CD4-positive, alpha-beta T cell treated with Interleukin-17A for 4 hours (primary cell): ENCODE results near the gene MXD4.

Source experiments
- DNase-seq: peaks from one replicate; pipeline ENCODE4 v3.0.0-alpha.2; 2020; ENCODE audit warnings: mixed read lengths

Gene MXD4

GRCh38 chr4:2291705-2292645 lies 30.1 kb upstream of the MXD4 start:
- DNase-seq = no peak

- peak; percentile 82 for DNase-seq
These were observed 29.2 kb upstream of the MXD4 start for GRCh38 chr4:2290974-2291704.

GRCh38 chr4:2290488-2290887 lies 28.6 kb upstream of the MXD4 start:
- DNase-seq = no peak

GRCh38 chr4:2289955-2290333 lies 28.0 kb upstream of the MXD4 start:
- DNase-seq = no peak

GRCh38 chr4:2289311-2289954 lies 27.5 kb upstream of the MXD4 start:
- DNase-seq = no peak

GRCh38 chr4:2288051-2288541 lies 26.2 kb upstream of the MXD4 start:
- DNase-seq = no peak

- no peak for DNase-seq
These were observed 25.6 kb upstream of the MXD4 start for GRCh38 chr4:2287594-2287915.

- no peak for DNase-seq
These were observed 25.1 kb upstream of the MXD4 start for GRCh38 chr4:2286904-2287593.

GRCh38 chr4:2285613-2286381 lies 23.9 kb upstream of the MXD4 start:
- no peak for DNase-seq

- DNase-seq = no peak
These were observed 23.2 kb upstream of the MXD4 start for GRCh38 chr4:2284934-2285612.

GRCh38 chr4:2284161-2284933 lies 22.4 kb upstream of the MXD4 start:
- no peak for DNase-seq

GRCh38 chr4:2283199-2283711 lies 21.3 kb upstream of the MXD4 start:
- DNase-seq = no peak

GRCh38 chr4:2281575-2282343 lies 19.9 kb upstream of the MXD4 start:
- peak; percentile 86 for DNase-seq

- peak; percentile 41 for DNase-seq
These were observed 18.8 kb upstream of the MXD4 start for GRCh38 chr4:2280531-2281300.

GRCh38 chr4:2277956-2278355 lies 16.0 kb upstream of the MXD4 start:
- no peak for DNase-seq

- DNase-seq = no peak
These were observed 14.8 kb upstream of the MXD4 start for GRCh38 chr4:2276581-2277325.

- DNase-seq = no peak
These were observed 13.8 kb upstream of the MXD4 start for GRCh38 chr4:2275546-2276251.
